ENCODE measurements around the gene MROH9. TPM values are rescaled to one million over a fixed set of nuclear protein-coding genes. Genes with fewer than 3 reads are reported as not detected.

Gene MROH9
- total RNA-seq, 4 donors from 2014 or later, result 0.11 to 0.40 TPM; not detected in 2

- Histone ChIP-seq H3K27ac (no peak overlapping the region), H3K4me3 (replicated peaks in 1 of 3) (no peak overlapping the region), H3K27me3 (no peaks in the 10 kb centered on the region), H3K9me3 (no peaks in the 10 kb centered on the region), H3K36me3 (no peaks in the 10 kb centered on the region), H3K4me1 (peaks cover 0 to 4% of the 10 kb centered on the region in 2 donors)
- DNase-seq, result no peak
- intact Hi-C loops (cut with DNase I), result no loop called here
- no peak for TF ChIP-seq POLR2A (IDR thresholded peaks at IDR 0.05)
- TF ChIP-seq, protein P1, sequence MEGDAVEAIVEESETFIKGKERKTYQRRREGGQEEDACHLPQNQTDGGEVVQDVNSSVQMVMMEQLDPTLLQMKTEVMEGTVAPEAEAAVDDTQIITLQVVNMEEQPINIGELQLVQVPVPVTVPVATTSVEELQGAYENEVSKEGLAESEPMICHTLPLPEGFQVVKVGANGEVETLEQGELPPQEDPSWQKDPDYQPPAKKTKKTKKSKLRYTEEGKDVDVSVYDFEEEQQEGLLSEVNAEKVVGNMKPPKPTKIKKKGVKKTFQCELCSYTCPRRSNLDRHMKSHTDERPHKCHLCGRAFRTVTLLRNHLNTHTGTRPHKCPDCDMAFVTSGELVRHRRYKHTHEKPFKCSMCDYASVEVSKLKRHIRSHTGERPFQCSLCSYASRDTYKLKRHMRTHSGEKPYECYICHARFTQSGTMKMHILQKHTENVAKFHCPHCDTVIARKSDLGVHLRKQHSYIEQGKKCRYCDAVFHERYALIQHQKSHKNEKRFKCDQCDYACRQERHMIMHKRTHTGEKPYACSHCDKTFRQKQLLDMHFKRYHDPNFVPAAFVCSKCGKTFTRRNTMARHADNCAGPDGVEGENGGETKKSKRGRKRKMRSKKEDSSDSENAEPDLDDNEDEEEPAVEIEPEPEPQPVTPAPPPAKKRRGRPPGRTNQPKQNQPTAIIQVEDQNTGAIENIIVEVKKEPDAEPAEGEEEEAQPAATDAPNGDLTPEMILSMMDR (IDR thresholded peaks at IDR 0.05), result no peak
- 89% methylated on average over 3 of the region's 3 CpGs for WGBS, 2 donors
Measured at GRCh38 chr1:171113382-171113781, 178.0 kb downstream of the MROH9 start.

MicroRNAs within 50 kb of the gene (microRNA counts, 767-probe panel; counts per million panel counts)
- 0 counts per million in 2 donors for microRNA hsa-miR-1295a

Small RNAs within 50 kb of the gene (microRNA-seq; reads per million reads assigned to microRNA genes)
- gene MIR1295A, result not detected
- not detected for gene MIR1295B

Small RNAs within 50 kb of the gene (small RNA-seq; reads per million reads assigned to genes)
- gene MIR1295A, result not detected

Other genes starting within 250 kb of the MROH9 start
- 1 to 10 TPM in 3 of 4 donors, under 1 TPM in 1; 0.39 to 9.1 (median 1.5) TPM for gene FMO3, start 155.4 kb downstream of the MROH9 start, total RNA-seq
- gene FMO2, start 249.8 kb downstream of the MROH9 start, total RNA-seq, result 100 to 1,000 TPM in 1 of 4 donors, 10 to 100 TPM in 3; 13.8 to 128 (median 14.5) TPM